Heart right ventricle (tissue), 16 donors: ENCODE measurements around the gene ZNF384. TPM values are rescaled to one million over a fixed set of nuclear protein-coding genes. Genes with fewer than 3 reads are reported as not detected.

ENCODE experiments used
- ATAC-seq, 8 donors: fragments of 200-7000 bp; cut with Tn5 transposase; one replicate each; pipeline ENCODE4 v1.9.1; 2020; ENCODE audit warnings: mild to moderate bottlenecking in 8 of 8, moderate library complexity in 8 of 8, moderate number of reproducible peaks in 1 of 8
- DNase-seq, 2 donors: peaks; one replicate each; pipeline ENCODE4 v3.0.0-alpha.2; 2020
- H3K27ac ChIP-seq, 10 donors: fragments of 200-600 bp; sonication (generic) in 2 of 10; one replicate each; pipeline versions ENCODE4 v1.5.0 to v1.8.0; 2020 to 2022; ENCODE audit warnings: mild to moderate bottlenecking in 3 of 10
- H3K27me3 ChIP-seq, 7 donors: fragments of 200-600 bp; one replicate each; pipeline ENCODE4 v1.8.0; 2021 to 2022; ENCODE audit warnings: mild to moderate bottlenecking in 2 of 7
- H3K36me3 ChIP-seq, 9 donors: fragments of 200-600 bp; sonication (generic) in 1 of 9; one replicate each; pipeline versions ENCODE4 v1.5.0 to v1.8.0; 2020 to 2022; ENCODE audit warnings: mild to moderate bottlenecking in 2 of 9
- H3K4me1 ChIP-seq, 9 donors: fragments of 200-600 bp; sonication (generic) in 1 of 9; one replicate each; pipeline versions ENCODE4 v1.5.0 to v1.8.0; 2020 to 2022; ENCODE audit warnings: mild to moderate bottlenecking in 4 of 9
- H3K4me3 ChIP-seq, 10 donors: fragments of 200-600 bp; sonication (generic) in 2 of 10; one replicate each; pipeline versions ENCODE4 v1.5.0 to v1.8.0; 2020 to 2022; ENCODE audit warnings: mild to moderate bottlenecking in 7 of 10, moderate library complexity in 2 of 10
- H3K9me3 ChIP-seq, 11 donors: fragments of 200-600 bp in 10 of 11; sonication (generic) in 2 of 11; one replicate each; pipeline versions ENCODE4 v1.5.0 to v1.8.0; 2013 to 2022; ENCODE audit warnings: mild to moderate bottlenecking in 2 of 11, control low read depth in 1 of 11, moderate library complexity in 1 of 11
- CTCF ChIP-seq, 9 donors: fragments of 200-600 bp; sonication (generic) in 2 of 9; IDR thresholded peaks; one replicate each; pipeline versions ENCODE4 v1.5.0 to v1.8.0; 2021 to 2022; ENCODE audit warnings: antibody characterized with exemption in 9 of 9, mild to moderate bottlenecking in 5 of 9, moderate library complexity in 1 of 9
- WGBS, 2 donors: extraction: QIAGEN DNeasy Blood & Tissue Kit; methylation state at CpG; one replicate each; pipeline ENCODE4 v1.1.7; 2013; ENCODE audit warnings: inconsistent platforms in 1 of 2; 5-methylcytosine and 5-hydroxymethylcytosine counted together
- intact Hi-C, 10 donors: fragments of 100-400 bp; cut with DNase I; formaldehyde crosslinking; loops; one replicate each; pipeline versions ENCODE4 v1.11.1 to v1.14.2; 2022
- polyA plus RNA-seq, 2 donors: library from polyadenylated mRNA; stranded (reverse); fragments of 200-250 nt; gene quantifications; one replicate each; pipeline ENCODE4 v1.2.3, GENCODE V29; 2013
- total RNA-seq, 10 donors: library from RNA; stranded (reverse); fragmentation: NEBNext Ultra II Directional in 3 of 10; extraction: Animal tissue kit (Norgen Biotek cat#: 25700) in 3 of 10; gene quantifications; one replicate each; pipeline versions ENCODE4 v1.2.1 to v1.2.4, GENCODE V29; 2021 to 2023
- donor health status: Arrhythmogenic right ventricular cardiomyopathy.
- donor health status: ischemic (EF 13 %, LVEDD 7.1; RV severe dilation, severe dysfunction).
- donor health status: healthy with polysubstance abuse.
- donor health status: DM: no; HTN: yes; CAD: no.
- donor health status: DM: no; HTN: no; CAD: no.
- donor health status: ischemic (EF 25% LVEDD 6.9; RV normal size, moderate dysfunction).
- donor health status: ischemic (EF 25% LVEDD 5.7; RV mildly dilated, moderate dysfunction).
- donor health status: healthy.
- donor health status: DM: yes; HTN: yes; CAD: no.
- donor health status: Ischemic cardiomyopathy.
- donor health status: ischemic (EF 35%, LVEDD 5.7; RV mildly dilated, moderate dysfunction).
- donor health status: nonischemic (EF 11% LVEDD 7.7; RV severe dilation, severe dysfunction).
- donor health status: DM: yes; HTN: yes; CAD: no.
- donor health status: PGD.
- donor health status: ischemic (EF 29% LVEDD 5.4; RV normal size, mild dysfunction).
- donor health status: nonischemic (EF 23%, LVEDD 6.1; RV moderate dilation, normal function).

ZNF384 gene
- total and polyA plus RNA-seq, 12 donors = 17.6 to 36.0 (median 28.7) TPM

GRCh38 chr12:6694701-6695100, 5.5 kb upstream of the ZNF384 start:
- Histone ChIP-seq H3K9me3 (no peaks in the 10 kb centered on the region), H3K4me3 (no peak overlapping the region), H3K27me3 (peaks cover 0 to 47% (median 29%) of the 10 kb centered on the region in 7 donors), H3K27ac (no peak overlapping the region), H3K36me3 (no peaks in the 10 kb centered on the region), H3K4me1 (peaks cover 3 to 22% (median 12%) of the 10 kb centered on the region in 9 donors)
- TF ChIP-seq CTCF (IDR thresholded peaks at IDR 0.05) = no peak
- WGBS, 2 donors = 82 to 84% methylated on average over 9 of the region's 9 CpGs
- intact Hi-C loops = loop anchor here in 2 of 10 donors (10.0 kb wide), 2 partner anchors 70 to 80 kb away; no protein-coding TSS in a partner anchor
- no peak for DNase-seq
- no peak for ATAC-seq

GRCh38 chr12:6693832-6694355, 4.7 kb upstream of the ZNF384 start:
- peaks cover 3 to 20% (median 12%) of the 10 kb centered on the region in 9 donors for H3K4me1 ChIP-seq
- 65 to 76% methylated on average over 4 of the region's 4 CpGs for WGBS, 2 donors
- no peak overlapping the region for H3K27ac ChIP-seq
- no peak for TF ChIP-seq CTCF (IDR thresholded peaks at IDR 0.05)
- no peaks in the 10 kb centered on the region for H3K36me3 ChIP-seq
- no peak overlapping the region for H3K4me3 ChIP-seq
- no peaks in the 10 kb centered on the region for H3K9me3 ChIP-seq
- H3K27me3 ChIP-seq = peaks cover 0 to 39% (median 21%) of the 10 kb centered on the region in 7 donors
- intact Hi-C loops = loop anchor here in 2 of 10 donors (10.0 kb wide), 2 partner anchors 69 to 79 kb away; no protein-coding TSS in a partner anchor
- no peak for ATAC-seq
- DNase-seq = no peak

- H3K4me3 ChIP-seq = no peak overlapping the region
- no peaks in the 10 kb centered on the region for H3K36me3 ChIP-seq
- DNase-seq (no peak), ATAC-seq (no peak)
- H3K4me1 ChIP-seq = peaks cover 3 to 27% (median 19%) of the 10 kb centered on the region in 9 donors
- peaks cover 0 to 29% (median 11%) of the 10 kb centered on the region in 7 donors for H3K27me3 ChIP-seq
- no peak overlapping the region for H3K27ac ChIP-seq
- no peaks in the 10 kb centered on the region for H3K9me3 ChIP-seq
- 51 to 56% methylated on average over 2 of the region's 2 CpGs for WGBS, 2 donors
- intact Hi-C loops = loop anchor here in 2 of 10 donors (10.0 kb wide), 2 partner anchors 68 to 78 kb away; no protein-coding TSS in a partner anchor
- no peak for TF ChIP-seq CTCF (IDR thresholded peaks at IDR 0.05)
These were observed 3.7 kb upstream of the ZNF384 start for GRCh38 chr12:6692888-6693287.

GRCh38 chr12:6691473-6691872, 2.3 kb upstream of the ZNF384 start:
- Histone ChIP-seq H3K27me3 (peaks cover 0 to 15% (median 0%) of the 10 kb centered on the region in 7 donors), H3K4me3 (no peak overlapping the region), H3K36me3 (peaks cover 0 to 8% (median 0%) of the 10 kb centered on the region in 9 donors), H3K9me3 (no peaks in the 10 kb centered on the region), H3K27ac (no peak overlapping the region), H3K4me1 (peaks cover 3 to 41% (median 33%) of the 10 kb centered on the region in 9 donors)
- no peak for ATAC-seq
- 73 to 80% methylated on average over 4 of the region's 4 CpGs for WGBS, 2 donors
- TF ChIP-seq CTCF (IDR thresholded peaks at IDR 0.05) = no peak
- no peak for DNase-seq
- intact Hi-C loops = loop anchor here in 3 of 10 donors (2.0 to 10.0 kb wide), 3 partner anchors 31 to 77 kb away; no protein-coding TSS in a partner anchor
